ENCODE results near the gene PHAF1.

- TF ChIP-seq, protein P1, sequence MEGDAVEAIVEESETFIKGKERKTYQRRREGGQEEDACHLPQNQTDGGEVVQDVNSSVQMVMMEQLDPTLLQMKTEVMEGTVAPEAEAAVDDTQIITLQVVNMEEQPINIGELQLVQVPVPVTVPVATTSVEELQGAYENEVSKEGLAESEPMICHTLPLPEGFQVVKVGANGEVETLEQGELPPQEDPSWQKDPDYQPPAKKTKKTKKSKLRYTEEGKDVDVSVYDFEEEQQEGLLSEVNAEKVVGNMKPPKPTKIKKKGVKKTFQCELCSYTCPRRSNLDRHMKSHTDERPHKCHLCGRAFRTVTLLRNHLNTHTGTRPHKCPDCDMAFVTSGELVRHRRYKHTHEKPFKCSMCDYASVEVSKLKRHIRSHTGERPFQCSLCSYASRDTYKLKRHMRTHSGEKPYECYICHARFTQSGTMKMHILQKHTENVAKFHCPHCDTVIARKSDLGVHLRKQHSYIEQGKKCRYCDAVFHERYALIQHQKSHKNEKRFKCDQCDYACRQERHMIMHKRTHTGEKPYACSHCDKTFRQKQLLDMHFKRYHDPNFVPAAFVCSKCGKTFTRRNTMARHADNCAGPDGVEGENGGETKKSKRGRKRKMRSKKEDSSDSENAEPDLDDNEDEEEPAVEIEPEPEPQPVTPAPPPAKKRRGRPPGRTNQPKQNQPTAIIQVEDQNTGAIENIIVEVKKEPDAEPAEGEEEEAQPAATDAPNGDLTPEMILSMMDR (IDR thresholded peaks at IDR 0.05): no peak
- TF ChIP-seq POLR2A (IDR thresholded peaks at IDR 0.05): no peak
Observed at GRCh38 chr16:67115639-67116038, 5.9 kb downstream of the PHAF1 start.

Data from Peyer's patch (tissue), 4 donors.